Measurements from ENCODE around the gene FCHSD2. TPM values are rescaled to one million over a fixed set of nuclear protein-coding genes. Genes with fewer than 3 reads are reported as not detected.

FCHSD2 gene
- polyA plus RNA-seq, 1 donor (not counting 4 experiments of a cell fraction or from before 2014, with no cell fraction given) = 14.2 TPM

DNA sequence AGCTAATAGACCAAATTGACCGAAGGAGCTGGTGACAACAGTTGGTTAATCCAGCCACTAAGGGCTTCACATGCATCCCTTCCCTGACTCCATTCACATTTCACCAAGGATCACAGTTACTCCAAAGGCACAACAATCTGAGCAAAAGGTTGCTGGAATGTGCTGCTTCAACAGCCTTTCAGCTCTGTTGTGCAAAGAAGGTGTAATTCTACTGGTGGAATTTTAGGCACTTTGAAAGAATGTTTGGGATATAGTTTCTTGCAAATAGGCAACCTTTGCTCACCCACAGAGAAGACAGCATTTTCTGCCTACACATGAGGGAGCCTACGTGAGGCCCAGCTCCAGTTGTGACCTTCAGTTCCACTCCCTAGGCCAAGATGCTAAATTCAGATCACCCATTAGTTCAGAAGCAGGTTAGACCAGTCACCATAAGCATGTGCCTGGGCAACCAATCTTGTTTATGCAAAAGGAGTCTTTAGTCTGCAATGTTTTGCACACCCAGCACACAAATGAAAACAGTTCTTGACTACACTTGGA is 21.6 kb upstream of the FCHSD2 start:
- dilution Hi-C loops (cut with MboI; ENCODE audit: extremely low pct_ligation_motif_present, low sequenced_read_pairs) = no loop called here
- H3K9me1 ChIP-seq (ENCODE audit: control insufficient read depth, extremely low read depth, insufficient read depth, low read length) = no peaks in the 10 kb centered on the region
- no peak overlapping the region for H3K4me2 ChIP-seq (ENCODE audit: control insufficient read depth, extremely low read depth, insufficient read depth, low read depth, low read length)
- no peak overlapping the region for H3K27ac ChIP-seq (ENCODE audit: control insufficient read depth, insufficient read depth, low read length)
- H3K79me2 ChIP-seq (ENCODE audit: control insufficient read depth, insufficient read depth, low read length) = no peaks in the 10 kb centered on the region
- TF ChIP-seq EZH2 (IDR thresholded peaks at IDR 0.05; ENCODE audit: low read length) = no peak
- TF ChIP-seq, protein P1, sequence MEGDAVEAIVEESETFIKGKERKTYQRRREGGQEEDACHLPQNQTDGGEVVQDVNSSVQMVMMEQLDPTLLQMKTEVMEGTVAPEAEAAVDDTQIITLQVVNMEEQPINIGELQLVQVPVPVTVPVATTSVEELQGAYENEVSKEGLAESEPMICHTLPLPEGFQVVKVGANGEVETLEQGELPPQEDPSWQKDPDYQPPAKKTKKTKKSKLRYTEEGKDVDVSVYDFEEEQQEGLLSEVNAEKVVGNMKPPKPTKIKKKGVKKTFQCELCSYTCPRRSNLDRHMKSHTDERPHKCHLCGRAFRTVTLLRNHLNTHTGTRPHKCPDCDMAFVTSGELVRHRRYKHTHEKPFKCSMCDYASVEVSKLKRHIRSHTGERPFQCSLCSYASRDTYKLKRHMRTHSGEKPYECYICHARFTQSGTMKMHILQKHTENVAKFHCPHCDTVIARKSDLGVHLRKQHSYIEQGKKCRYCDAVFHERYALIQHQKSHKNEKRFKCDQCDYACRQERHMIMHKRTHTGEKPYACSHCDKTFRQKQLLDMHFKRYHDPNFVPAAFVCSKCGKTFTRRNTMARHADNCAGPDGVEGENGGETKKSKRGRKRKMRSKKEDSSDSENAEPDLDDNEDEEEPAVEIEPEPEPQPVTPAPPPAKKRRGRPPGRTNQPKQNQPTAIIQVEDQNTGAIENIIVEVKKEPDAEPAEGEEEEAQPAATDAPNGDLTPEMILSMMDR (optimal IDR thresholded peaks at IDR 0.05 in 1 of 3, IDR thresholded peaks at IDR 0.05 in 1 of 3, conservative IDR thresholded peaks at IDR 0.05 in 1 of 3; ENCODE audit: extremely low read depth in 1 of 3, insufficient read depth in 2 of 3, low read length in 3 of 3) = no peak
- H3K27me3 ChIP-seq (ENCODE audit: control insufficient read depth, extremely low read depth, insufficient read depth, low read length) = no peaks in the 10 kb centered on the region
- no peak overlapping the region for H3K4me3 ChIP-seq (ENCODE audit: control insufficient read depth in 2 of 3, extremely low read depth in 1 of 3, insufficient read depth in 2 of 3, low read depth in 1 of 3, low read length in 3 of 3)
- FAIRE-seq (no peak), DNase-seq (ENCODE audit: low read depth, low spot score) (no peak)
- H3K9me3 ChIP-seq (ENCODE audit: control insufficient read depth, low read depth, low read length) = no peaks in the 10 kb centered on the region
- no peaks in the 10 kb centered on the region for H4K20me1 ChIP-seq (ENCODE audit: control insufficient read depth, extremely low read depth, insufficient read depth, low read length)
- H3K36me3 ChIP-seq (ENCODE audit: control insufficient read depth in 2 of 2, extremely low read depth in 1 of 2, insufficient read depth in 2 of 2, low read length in 2 of 2) = no peaks in the 10 kb centered on the region
- H3K9ac ChIP-seq (ENCODE audit: control insufficient read depth, extremely low read depth, insufficient read depth, low read length) = no peak overlapping the region
- H3K4me1 ChIP-seq (ENCODE audit: control insufficient read depth, extremely low read depth, insufficient read depth, low read length) = no peaks in the 10 kb centered on the region
- no peak overlapping the region for H2AFZ ChIP-seq (ENCODE audit: control insufficient read depth, low read length)

DNA sequence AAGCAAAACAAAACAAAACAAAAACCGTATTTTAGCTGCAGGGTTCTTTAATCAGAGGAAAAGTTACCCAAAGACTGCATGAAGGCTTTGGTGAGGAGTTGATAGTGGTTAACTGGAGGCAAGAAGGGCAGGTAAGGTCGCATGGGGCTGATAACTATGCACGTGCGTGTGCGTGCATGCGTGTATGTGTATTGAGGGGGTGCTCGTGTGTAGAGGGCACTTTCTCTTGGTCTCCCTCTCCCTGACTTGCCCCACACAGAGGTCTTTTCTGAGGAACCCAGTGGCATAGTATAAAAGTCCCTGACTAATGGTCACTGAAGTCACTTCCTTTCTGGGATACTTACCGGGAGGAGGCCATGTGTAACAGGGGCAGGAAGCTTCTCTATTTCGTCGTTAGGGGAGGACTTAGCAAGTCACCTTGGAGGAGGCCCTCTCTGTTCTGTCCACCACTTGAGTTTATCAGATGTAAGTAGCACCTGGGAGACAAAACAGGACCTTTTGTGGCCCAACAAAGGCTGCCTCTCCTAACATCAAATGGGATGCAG is 20.1 kb upstream of the FCHSD2 start:
- DNase-seq (ENCODE audit: low read depth, low spot score) (no peak), FAIRE-seq (no peak)
- Histone ChIP-seq H3K27ac (ENCODE audit: control insufficient read depth, insufficient read depth, low read length) (no peak overlapping the region), H3K4me1 (ENCODE audit: control insufficient read depth, extremely low read depth, insufficient read depth, low read length) (peaks cover 7% of the 10 kb centered on the region), H3K4me3 (ENCODE audit: control insufficient read depth in 2 of 3, extremely low read depth in 1 of 3, insufficient read depth in 2 of 3, low read depth in 1 of 3, low read length in 3 of 3) (no peak overlapping the region), H3K9me1 (ENCODE audit: control insufficient read depth, extremely low read depth, insufficient read depth, low read length) (no peaks in the 10 kb centered on the region), H3K27me3 (ENCODE audit: control insufficient read depth, extremely low read depth, insufficient read depth, low read length) (no peaks in the 10 kb centered on the region), H3K36me3 (ENCODE audit: control insufficient read depth in 2 of 2, extremely low read depth in 1 of 2, insufficient read depth in 2 of 2, low read length in 2 of 2) (no peaks in the 10 kb centered on the region), H3K9ac (ENCODE audit: control insufficient read depth, extremely low read depth, insufficient read depth, low read length) (no peak overlapping the region), H3K4me2 (ENCODE audit: control insufficient read depth, extremely low read depth, insufficient read depth, low read depth, low read length) (no peak overlapping the region), H2AFZ (ENCODE audit: control insufficient read depth, low read length) (no peak overlapping the region), H3K9me3 (ENCODE audit: control insufficient read depth, low read depth, low read length) (no peaks in the 10 kb centered on the region), H3K79me2 (ENCODE audit: control insufficient read depth, insufficient read depth, low read length) (no peaks in the 10 kb centered on the region), H4K20me1 (ENCODE audit: control insufficient read depth, extremely low read depth, insufficient read depth, low read length) (no peaks in the 10 kb centered on the region)
- no peak for TF ChIP-seq EZH2 (IDR thresholded peaks at IDR 0.05; ENCODE audit: low read length)
- TF ChIP-seq, protein P1 (optimal IDR thresholded peaks at IDR 0.05 in 1 of 3, IDR thresholded peaks at IDR 0.05 in 1 of 3, conservative IDR thresholded peaks at IDR 0.05 in 1 of 3; ENCODE audit: extremely low read depth in 1 of 3, insufficient read depth in 2 of 3, low read length in 3 of 3) = no peak
- dilution Hi-C loops (cut with MboI; ENCODE audit: extremely low pct_ligation_motif_present, low sequenced_read_pairs) = no loop called here
